KG1 (cell line): ENCODE measurements around the gene CCNY.

Experiments
- DNase-seq: peaks from one replicate; lab custom pipeline; 2025; lab: John Stamatoyannopoulos, UW

Gene CCNY

GRCh38 chr10:35355971-35356724 lies 19.8 kb downstream of the CCNY start:
- DNase-seq: no peak

GRCh38 chr10:35356725-35357092 lies 20.4 kb downstream of the CCNY start:
- no peak for DNase-seq

- DNase-seq: no peak
Observed at GRCh38 chr10:35359056-35359455, 22.7 kb downstream of the CCNY start.

GRCh38 chr10:35359873-35360272 lies 23.6 kb downstream of the CCNY start:
- DNase-seq: no peak

GRCh38 chr10:35362701-35363350 lies 26.5 kb downstream of the CCNY start:
- DNase-seq: no peak

- no peak for DNase-seq
Observed at GRCh38 chr10:35363587-35363986, 27.3 kb downstream of the CCNY start.

- no peak for DNase-seq
Observed at GRCh38 chr10:35364808-35365207, 28.5 kb downstream of the CCNY start.

GRCh38 chr10:35365994-35366393 lies 29.7 kb downstream of the CCNY start:
- no peak for DNase-seq

- no peak for DNase-seq
Observed at GRCh38 chr10:35367107-35367859, 31.0 kb downstream of the CCNY start.

GRCh38 chr10:35367982-35368381 lies 31.7 kb downstream of the CCNY start:
- no peak for DNase-seq

GRCh38 chr10:35368485-35369048 lies 32.3 kb downstream of the CCNY start:
- no peak for DNase-seq

GRCh38 chr10:35369049-35369611 lies 32.8 kb downstream of the CCNY start:
- DNase-seq: no peak

GRCh38 chr10:35371731-35372130 lies 35.4 kb downstream of the CCNY start:
- no peak for DNase-seq

GRCh38 chr10:35372329-35372728 lies 36.0 kb downstream of the CCNY start:
- DNase-seq: peak; percentile 27

- no peak for DNase-seq
Observed at GRCh38 chr10:35375091-35375765, 38.9 kb downstream of the CCNY start.

- no peak for DNase-seq
Observed at GRCh38 chr10:35377050-35377728, 40.9 kb downstream of the CCNY start.

GRCh38 chr10:35378541-35379210 lies 42.4 kb downstream of the CCNY start:
- DNase-seq: no peak

GRCh38 chr10:35379226-35380137 lies 43.2 kb downstream of the CCNY start:
- DNase-seq: peak; percentile 47

- no peak for DNase-seq
Observed at GRCh38 chr10:35382096-35382495, 45.8 kb downstream of the CCNY start.
